H9 (cell line): Measurements from ENCODE around the gene C13orf42. TPM values are rescaled to one million over a fixed set of nuclear protein-coding genes. Genes with fewer than 3 reads are reported as not detected.
"Not testable (repeated sequence)": the region's sequence is repeated elsewhere in the genome, so short reads cannot be mapped to it uniquely, and the experiment has no call there.

ENCODE experiments used
- DNase-seq: peaks from one replicate; pipeline ENCODE4 v3.0.0-alpha.2; 2017
- H2AFZ ChIP-seq: one replicate; pipeline ENCODE4 v1.6.1; 2013; ENCODE audit warnings: mild to moderate bottlenecking, low read length, control low read depth, moderate library complexity
- H2AK5ac ChIP-seq: 2 replicates; pipeline ENCODE4 v1.6.1; 2013; ENCODE audit warnings: low read length, control low read depth, mixed read lengths; ENCODE audit not compliant: insufficient read length
- H2BK120ac ChIP-seq: one replicate; pipeline ENCODE4 v1.6.1; 2013; ENCODE audit warnings: low read depth, mild to moderate bottlenecking, low read length, control low read depth, inconsistent platforms; ENCODE audit not compliant: poor library complexity, severe bottlenecking
- H2BK12ac ChIP-seq: 2 replicates; pipeline ENCODE4 v1.6.1; 2013; ENCODE audit warnings: low read length, control low read depth, mixed read lengths, low read depth; ENCODE audit not compliant: insufficient read length
- H2BK15ac ChIP-seq: 2 replicates; pipeline ENCODE4 v1.6.1; 2013; ENCODE audit warnings: low read depth, low read length, control low read depth
- H2BK20ac ChIP-seq: one replicate; pipeline ENCODE4 v1.6.1; 2013; ENCODE audit warnings: low read depth, mild to moderate bottlenecking, low read length, control low read depth, inconsistent platforms; ENCODE audit not compliant: poor library complexity, severe bottlenecking
- H2BK5ac ChIP-seq: 2 replicates; pipeline ENCODE4 v1.6.1; 2013; ENCODE audit warnings: low read length, control low read depth, mixed read lengths; ENCODE audit not compliant: insufficient read length
- H3K14ac ChIP-seq: 2 replicates; pipeline ENCODE4 v1.6.1; 2013; ENCODE audit warnings: low read length, control low read depth; ENCODE audit not compliant: insufficient read depth
- H3K18ac ChIP-seq: 2 replicates; pipeline ENCODE4 v1.6.1; 2013; ENCODE audit warnings: low read depth, mild to moderate bottlenecking, mixed read lengths, low read length, control low read depth; ENCODE audit not compliant: insufficient read length
- H3K23ac ChIP-seq: 2 replicates; pipeline ENCODE4 v1.6.1; 2013; ENCODE audit warnings: low read length, control low read depth, mixed read lengths, low read depth; ENCODE audit not compliant: insufficient read length
- H3K23me2 ChIP-seq: 2 replicates; pipeline ENCODE4 v1.6.1; 2013; ENCODE audit warnings: low read depth, mild to moderate bottlenecking, mixed read lengths, low read length, control low read depth; ENCODE audit not compliant: insufficient read length, poor library complexity, severe bottlenecking
- H3K27ac ChIP-seq: 2 replicates; pipeline ENCODE4 v1.5.1; 2013; ENCODE audit warnings: low read length, control low read depth, mixed read lengths, low read depth; ENCODE audit not compliant: insufficient read length
- H3K27me3 ChIP-seq: 2 replicates; pipeline ENCODE4 v1.6.1; 2013; ENCODE audit warnings: low read length, control low read depth, inconsistent platforms; ENCODE audit not compliant: insufficient read depth
- H3K4ac ChIP-seq: 2 replicates; pipeline ENCODE4 v1.6.1; 2013; ENCODE audit warnings: low read depth, mild to moderate bottlenecking, control low read depth, inconsistent platforms, low read length, moderate library complexity
- H3K4me1 ChIP-seq: 2 replicates; pipeline ENCODE4 v1.6.1; 2013; ENCODE audit warnings: low read length, control low read depth, inconsistent platforms; ENCODE audit not compliant: insufficient read depth
- H3K4me2 ChIP-seq: 2 replicates; pipeline ENCODE4 v1.6.1; 2013; ENCODE audit warnings: low read length, control low read depth, mixed read lengths; ENCODE audit not compliant: insufficient read length, insufficient read depth
- H3K56ac ChIP-seq: 2 replicates; pipeline ENCODE4 v1.6.1; 2013; ENCODE audit warnings: low read depth, mild to moderate bottlenecking, mixed read lengths, low read length, control low read depth; ENCODE audit not compliant: insufficient read length
- H3K79me1 ChIP-seq: 2 replicates; pipeline ENCODE4 v1.6.1; 2013; ENCODE audit warnings: low read depth, mild to moderate bottlenecking, moderate library complexity, low read length, control low read depth, inconsistent platforms; ENCODE audit not compliant: insufficient read depth, poor library complexity, severe bottlenecking
- H3K79me2 ChIP-seq: 2 replicates; pipeline ENCODE4 v1.6.1; 2013; ENCODE audit warnings: low read length, control low read depth, inconsistent platforms; ENCODE audit not compliant: insufficient read depth
- H3K9ac ChIP-seq: 2 replicates; pipeline ENCODE4 v1.6.1; 2013; ENCODE audit warnings: low read length, control low read depth, mixed read lengths; ENCODE audit not compliant: insufficient read length; ENCODE audit errors: extremely low read depth
- H3K9me3 ChIP-seq: one replicate; pipeline ENCODE4 v1.6.1; 2013; ENCODE audit warnings: low read depth, low read length, inconsistent platforms; ENCODE audit not compliant: control insufficient read depth
- H3T11ph ChIP-seq: one replicate; pipeline ENCODE4 v1.6.1; 2013; ENCODE audit warnings: mild to moderate bottlenecking, low read length, control low read depth, inconsistent platforms
- H4K20me1 ChIP-seq: one replicate; pipeline ENCODE4 v1.6.1; 2013; ENCODE audit not compliant: control insufficient read depth, insufficient read length, insufficient read depth
- H4K5ac ChIP-seq: 2 replicates; pipeline ENCODE4 v1.6.1; 2013; ENCODE audit warnings: low read depth, mild to moderate bottlenecking, mixed read lengths, low read length, control low read depth; ENCODE audit not compliant: insufficient read length
- H4K8ac ChIP-seq: replicated peaks from 2 replicates; pipeline ENCODE4 v1.6.1; 2013; ENCODE audit warnings: low read length, control low read depth, mixed read lengths, low read depth; ENCODE audit not compliant: insufficient read length
- H4K91ac ChIP-seq: 2 replicates; pipeline ENCODE4 v1.6.1; 2013; ENCODE audit warnings: low read depth, mild to moderate bottlenecking, moderate library complexity, mixed read lengths, low read length, control low read depth; ENCODE audit not compliant: insufficient read length
- H3K27ac Mint-ChIP-seq, 3 experiments: 2 replicates in 2 of 3; 3 replicates in 1 of 3; pipeline ENCODE4 v1.8.0; 2020 to 2021; ENCODE audit warnings: mixed read lengths in 3 of 3, mild to moderate bottlenecking in 1 of 3, moderate library complexity in 1 of 3
- H3K27me3 Mint-ChIP-seq: 2 replicates; pipeline ENCODE4 v1.8.0; 2021; ENCODE audit warnings: low read depth, mild to moderate bottlenecking, moderate library complexity, mixed read lengths
- H3K36me3 Mint-ChIP-seq, 3 experiments: 2 replicates in 2 of 3; 3 replicates in 1 of 3; pipeline ENCODE4 v1.8.0; 2020 to 2021; ENCODE audit warnings: low read depth in 3 of 3, mixed read lengths in 3 of 3; ENCODE audit not compliant: insufficient read depth in 1 of 3
- H3K4me1 Mint-ChIP-seq, 2 experiments: 2 replicates each; pipeline ENCODE4 v1.8.0; 2020; ENCODE audit warnings: mixed read lengths in 2 of 2
- H3K4me3 Mint-ChIP-seq, 2 experiments: 2 replicates in 1 of 2; 3 replicates in 1 of 2; pipeline ENCODE4 v1.8.0; 2020 to 2021; ENCODE audit warnings: mild to moderate bottlenecking in 2 of 2, mixed read lengths in 2 of 2, moderate library complexity in 1 of 2
- H3K9me3 Mint-ChIP-seq, 2 experiments: 2 replicates in 1 of 2; 3 replicates in 1 of 2; pipeline ENCODE4 v1.8.0; 2020; ENCODE audit warnings: mild to moderate bottlenecking in 2 of 2, mixed read lengths in 2 of 2, moderate library complexity in 1 of 2
- WGBS: extraction: QIAGEN DNeasy Blood & Tissue Kit; methylation state at CpG from one replicate; pipeline ENCODE4 v1.1.7; 2013; ENCODE audit warnings: missing lambda C conversion rate, low lambda C conversion rate, mixed read lengths; ENCODE audit not compliant: insufficient read length; ENCODE audit errors: extremely low coverage; 5-methylcytosine and 5-hydroxymethylcytosine counted together
- total RNA-seq: library from RNA; stranded (reverse); gene quantifications from 2 replicates; pipeline ENCODE4 v1.2.1, GENCODE V29; 2021
- TF ChIP-seq, protein P1 (sequence below): fragments of 200-600 bp; sonication (generic); conservative IDR thresholded peaks from 3 replicates; pipeline ENCODE4 v1.8.0; 2021; ENCODE audit warnings: antibody characterized with exemption, mild to moderate bottlenecking

C13orf42 gene
- total RNA-seq, 1 experiment from 2014 or later, result 16.5 TPM

DNA sequence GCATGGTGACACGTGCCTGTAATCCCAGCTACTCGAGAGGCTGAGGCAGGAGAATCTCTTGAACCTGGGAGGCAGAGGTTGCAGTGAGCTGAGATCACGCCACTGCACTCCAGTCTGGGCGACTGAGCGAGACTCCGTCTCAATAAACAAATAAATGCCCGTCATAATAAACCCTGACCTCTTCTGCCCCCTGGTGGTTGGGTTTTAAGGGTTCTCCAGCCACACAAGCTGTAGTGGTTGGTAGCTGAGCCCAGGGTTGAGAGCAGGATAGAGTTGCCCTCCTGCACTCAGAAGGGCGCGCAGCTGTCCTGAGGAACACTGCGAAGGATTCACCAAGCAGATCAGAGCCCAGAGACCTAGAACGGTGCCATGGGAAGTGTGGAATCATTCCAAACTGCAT, 9.8 kb upstream of the C13orf42 start:
- no CpG with 5 or more reads among the region's 11 CpGs for WGBS

More for the DNA sequence above, 9.8 kb upstream of the C13orf42 start:
- not testable (repeated sequence) for H3K14ac ChIP-seq, H4K20me1 ChIP-seq, H2BK12ac ChIP-seq, H3K4me3 Mint-ChIP-seq, H3K23me2 ChIP-seq, H3T11ph ChIP-seq, H2BK5ac ChIP-seq, H3K9ac ChIP-seq, H3K9me3 ChIP-seq, H4K5ac ChIP-seq, H3K23ac ChIP-seq, H4K91ac ChIP-seq, H3K27ac ChIP-seq, H2BK15ac ChIP-seq, H2AK5ac ChIP-seq, H2AFZ ChIP-seq, H3K18ac ChIP-seq, H3K79me1 ChIP-seq, H3K4ac ChIP-seq, H3K56ac ChIP-seq, H2BK120ac ChIP-seq, H3K4me2 ChIP-seq, H3K9me3 Mint-ChIP-seq, H3K79me2 ChIP-seq, H3K27me3 Mint-ChIP-seq, H4K8ac ChIP-seq, H2BK20ac ChIP-seq, H3K27me3 ChIP-seq
- Mint-ChIP-seq H3K36me3 (peaks cover 0 to 15% (median 10%) of the 10 kb centered on the region in 3 experiments; a peak in 4 of 7 replicates), H3K27ac (peak overlapping the region in 1 of 3 experiments; percentile 32; a peak in 1 of 7 replicates), H3K4me1 (peaks cover 34 to 37% of the 10 kb centered on the region in 2 experiments)
- peaks cover 13% of the 10 kb centered on the region; the same call in 1 of the 2 replicates for H3K4me1 ChIP-seq
- peak; percentile 69 for DNase-seq
- TF ChIP-seq, protein P1, sequence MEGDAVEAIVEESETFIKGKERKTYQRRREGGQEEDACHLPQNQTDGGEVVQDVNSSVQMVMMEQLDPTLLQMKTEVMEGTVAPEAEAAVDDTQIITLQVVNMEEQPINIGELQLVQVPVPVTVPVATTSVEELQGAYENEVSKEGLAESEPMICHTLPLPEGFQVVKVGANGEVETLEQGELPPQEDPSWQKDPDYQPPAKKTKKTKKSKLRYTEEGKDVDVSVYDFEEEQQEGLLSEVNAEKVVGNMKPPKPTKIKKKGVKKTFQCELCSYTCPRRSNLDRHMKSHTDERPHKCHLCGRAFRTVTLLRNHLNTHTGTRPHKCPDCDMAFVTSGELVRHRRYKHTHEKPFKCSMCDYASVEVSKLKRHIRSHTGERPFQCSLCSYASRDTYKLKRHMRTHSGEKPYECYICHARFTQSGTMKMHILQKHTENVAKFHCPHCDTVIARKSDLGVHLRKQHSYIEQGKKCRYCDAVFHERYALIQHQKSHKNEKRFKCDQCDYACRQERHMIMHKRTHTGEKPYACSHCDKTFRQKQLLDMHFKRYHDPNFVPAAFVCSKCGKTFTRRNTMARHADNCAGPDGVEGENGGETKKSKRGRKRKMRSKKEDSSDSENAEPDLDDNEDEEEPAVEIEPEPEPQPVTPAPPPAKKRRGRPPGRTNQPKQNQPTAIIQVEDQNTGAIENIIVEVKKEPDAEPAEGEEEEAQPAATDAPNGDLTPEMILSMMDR, result peak; percentile 73
